Uterus (tissue), 4 donors: ENCODE measurements around the gene ARHGAP9. TPM values are rescaled to one million over a fixed set of nuclear protein-coding genes. Genes with fewer than 3 reads are reported as not detected.
A peak's percentile ranks its signal among the peaks of the same experiment; 100 is the strongest.
"Not testable (repeated sequence)": the region's sequence is repeated elsewhere in the genome, so short reads cannot be mapped to it uniquely, and the experiment has no call there.

Experiments used
- DNase-seq, 2 donors: peaks; one replicate each; pipeline ENCODE4 v3.0.0-alpha.2; 2019 to 2020
- H3K27ac ChIP-seq, 2 donors: fragments of 200-600 bp; sonication (generic); 1 replicate in 1 of 2; 2 replicates in 1 of 2; pipeline ENCODE4 v1.5.1; 2016 to 2018
- H3K27me3 ChIP-seq, 2 donors: fragments of 200-600 bp; sonication (generic); one replicate each; pipeline ENCODE4 v1.5.1; 2018 to 2019; ENCODE audit warnings: control low read depth in 1 of 2
- H3K36me3 ChIP-seq, 2 donors: fragments of 200-600 bp; sonication (generic); one replicate each; pipeline ENCODE4 v1.5.1; 2019; ENCODE audit warnings: control low read depth in 1 of 2
- H3K4me1 ChIP-seq, 2 donors: fragments of 200-600 bp; sonication (generic); one replicate each; pipeline ENCODE4 v1.5.1; 2018 to 2019; ENCODE audit warnings: control low read depth in 1 of 2
- H3K4me3 ChIP-seq, 2 donors: fragments of 200-600 bp; sonication (generic); 1 replicate in 1 of 2; 2 replicates in 1 of 2; pipeline ENCODE4 v1.5.1; 2018 to 2019; ENCODE audit warnings: mild to moderate bottlenecking in 1 of 2
- H3K9me3 ChIP-seq, 2 donors: fragments of 200-600 bp; sonication (generic); one replicate each; pipeline ENCODE4 v1.5.1; 2019; ENCODE audit warnings: control low read depth in 1 of 2
- CTCF ChIP-seq, 4 experiments: fragments of 200-600 bp in 2 of 4; fragments of 450-650 bp in 2 of 4; sonication (generic) in 2 of 4; IDR thresholded peaks; one replicate each; pipeline ENCODE4 v1.5.1; 2016 to 2019; ENCODE audit warnings: antibody characterized with exemption in 4 of 4, mild to moderate bottlenecking in 2 of 4, moderate library complexity in 1 of 4
- POLR2A ChIP-seq, 2 donors: fragments of 450-650 bp; IDR thresholded peaks; one replicate each; pipeline ENCODE4 v1.6.1; 2016; ENCODE audit warnings: antibody characterized with exemption in 2 of 2, mild to moderate bottlenecking in 1 of 2, moderate library complexity in 1 of 2
- intact Hi-C: fragments of 100-400 bp; cut with DNase I; formaldehyde crosslinking; loops from one replicate; pipeline ENCODE4 v1.15.1; 2023; ENCODE audit warnings: low total_unique reads
- microRNA counts, 2 donors: library from miRNA; unstranded; fragments of <30 nt; microRNA quantifications; one replicate each; lab custom pipeline; 2016 to 2017
- microRNA-seq: library from miRNA; unstranded; fragments of <30 nt; microRNA quantifications from one replicate; pipeline ENCODE4, GENCODE V29; 2016; ENCODE audit warnings: borderline microRNAs expressed, borderline replicate concordance
- small RNA-seq: library from RNA; depleted of rRNA; stranded (forward); fragments of <200 nt; gene quantifications from one replicate; pipeline ENCODE3, GENCODE V24; 2016
- total RNA-seq, 4 donors: library from RNA; depleted of rRNA in 3 of 4; stranded (reverse); fragments of >200 nt in 3 of 4; gene quantifications; one replicate each; pipeline versions ENCODE4 v1.1.0 to v1.2.4, GENCODE V29; 2014 to 2023
- donor health status: DM: yes; HTN: yes; CAD: no.

Gene ARHGAP9
- total RNA-seq, 4 donors from 2014 or later = 1.5 to 8.1 (median 3.3) TPM

- intact Hi-C loops = no loop called here
Observed at GRCh38 chr12:57430931-57431566, 48.6 kb downstream of the ARHGAP9 start, which contains the start of gene R3HDM2. Gene R3HDM2 (minus strand): TSS chr12:57431043. CDS start chr12:57310428, 120,615 bp downstream.

GRCh38 chr12:57430112-57430930 is 49.3 kb downstream of the ARHGAP9 start:
- peak overlapping the region; percentile 64 to 74 for H3K4me3 ChIP-seq
- H3K4me1 ChIP-seq = peaks cover 0 to 9% of the 10 kb centered on the region in 2 donors
- H3K9me3 ChIP-seq = no peaks in the 10 kb centered on the region
- DNase-seq = peak in 1 of 2 donors; percentile 32
- TF ChIP-seq POLR2A (IDR thresholded peaks at IDR 0.05) (no peak), CTCF (IDR thresholded peaks at IDR 0.05) (peak in 1 of 4 experiments; percentile 17)
- intact Hi-C loops = no loop called here
- no peaks in the 10 kb centered on the region for H3K36me3 ChIP-seq
- H3K27ac ChIP-seq = peak overlapping the region; percentile 94 to 96
- no peaks in the 10 kb centered on the region for H3K27me3 ChIP-seq

More at GRCh38 chr12:57430931-57431566, 48.6 kb downstream of the ARHGAP9 start, which contains the start of gene R3HDM2:
- TF ChIP-seq POLR2A (IDR thresholded peaks at IDR 0.05) (peak; percentile 91 to 94), CTCF (IDR thresholded peaks at IDR 0.05) (peak in 1 of 4 experiments; percentile 34)
- peak within 1 kb of the TSS; percentile 64 to 74 for H3K4me3 ChIP-seq
- no peaks in the 10 kb centered on the region for H3K36me3 ChIP-seq
- no peaks in the 10 kb centered on the region for H3K27me3 ChIP-seq
- peak within 1 kb of the TSS; percentile 94 to 96 for H3K27ac ChIP-seq
- H3K4me1 ChIP-seq = peaks cover 0 to 9% of the 10 kb centered on the region in 2 donors
- peak; percentile 96 for DNase-seq
- no peaks in the 10 kb centered on the region for H3K9me3 ChIP-seq

- no peaks in the 10 kb centered on the region for H3K36me3 ChIP-seq
- H3K4me3 ChIP-seq = peak overlapping the region; percentile 64 to 74
- H3K27ac ChIP-seq = peak overlapping the region; percentile 94 to 96
- no peaks in the 10 kb centered on the region for H3K27me3 ChIP-seq
- no peak for DNase-seq
- peaks cover 0 to 9% of the 10 kb centered on the region in 2 donors for H3K4me1 ChIP-seq
- H3K9me3 ChIP-seq = no peaks in the 10 kb centered on the region
- intact Hi-C loops = no loop called here
- no peak for TF ChIP-seq CTCF (IDR thresholded peaks at IDR 0.05)
- no peak for TF ChIP-seq POLR2A (IDR thresholded peaks at IDR 0.05)
Observed at GRCh38 chr12:57429473-57430111, 50.1 kb downstream of the ARHGAP9 start.

GRCh38 chr12:57428965-57429364 is 50.7 kb downstream of the ARHGAP9 start:
- Histone ChIP-seq H3K27ac (peak overlapping the region in 1 of 2 donors; percentile 94), H3K9me3 (no peaks in the 10 kb centered on the region), H3K4me1 (peaks cover 0 to 9% of the 10 kb centered on the region in 2 donors), H3K4me3 (no peak overlapping the region), H3K36me3 (no peaks in the 10 kb centered on the region), H3K27me3 (no peaks in the 10 kb centered on the region)
- no peak for TF ChIP-seq POLR2A (IDR thresholded peaks at IDR 0.05)
- TF ChIP-seq CTCF (IDR thresholded peaks at IDR 0.05) = no peak
- intact Hi-C loops = no loop called here
- DNase-seq = peak in 1 of 2 donors; percentile 4

GRCh38 chr12:57426948-57427347 is 52.7 kb downstream of the ARHGAP9 start:
- H3K36me3 ChIP-seq, intact Hi-C loops, H3K9me3 ChIP-seq, H3K27ac ChIP-seq, H3K27me3 ChIP-seq, H3K4me3 ChIP-seq, H3K4me1 ChIP-seq: not testable (repeated sequence)
- peak in 1 of 2 donors; percentile 4 for DNase-seq

MicroRNAs within 50 kb of the gene (microRNA counts, 767-probe panel; counts per million panel counts)
- 0 counts per million in 2 donors for microRNA hsa-miR-616-3p (lab: Ali Mortazavi, UCI)

Small RNA genes lying within 50 kb of the gene (microRNA-seq; reads per million reads assigned to microRNA genes)
- gene MIR616 (not detected), gene MIR6758 (not detected)

Small RNA genes lying within 50 kb of the gene (small RNA-seq; reads per million reads assigned to genes)
- not detected for gene MIR616

Other genes with a start within 250 kb of the ARHGAP9 start
- 1 to 10 TPM in 2 of 4 donors, not detected in 2; 1.0 to 2.8 TPM for gene STAC3, start 228.7 kb downstream of the ARHGAP9 start, total RNA-seq
- gene R3HDM2, start 48.8 kb downstream of the ARHGAP9 start, total RNA-seq = 10 to 100 TPM in 3 of 4 donors, 1 to 10 TPM in 1; 9.4 to 89.0 (median 34.2) TPM
- gene INHBC, start 45.1 kb downstream of the ARHGAP9 start, total RNA-seq = not detected
- gene INHBE, start 24.6 kb downstream of the ARHGAP9 start, total RNA-seq = not detected
- 1 to 10 TPM in 2 of 4 donors, not detected in 2; 6.1 to 6.6 TPM for gene GLI1, start 20.1 kb downstream of the ARHGAP9 start, total RNA-seq
- 100 to 1,000 TPM in 1 of 4 donors, 10 to 100 TPM in 3; 29.1 to 160 (median 76.8) TPM for gene MARS1, start 8.2 kb upstream of the ARHGAP9 start, total RNA-seq
- gene DDIT3, start 40.6 kb upstream of the ARHGAP9 start, total RNA-seq = 10 to 100 TPM in 2 of 4 donors, 1 to 10 TPM in 2; 2.3 to 28.2 (median 9.8) TPM
- gene MBD6, start 43.0 kb upstream of the ARHGAP9 start, total RNA-seq = 100 to 1,000 TPM in 1 of 4 donors, 10 to 100 TPM in 3; 14.9 to 138 (median 17.1) TPM
- gene DCTN2, start 67.3 kb upstream of the ARHGAP9 start, total RNA-seq = 100 to 1,000 TPM; 117 to 175 (median 126) TPM
- 1 to 10 TPM in 3 of 4 donors, under 1 TPM in 1; 0.59 to 5.1 (median 1.9) TPM for gene KIF5A, start 70.2 kb upstream of the ARHGAP9 start, total RNA-seq
- 10 to 100 TPM in 3 of 4 donors, 1 to 10 TPM in 1; 2.6 to 29.3 (median 18.8) TPM for gene PIP4K2C, start 111.3 kb upstream of the ARHGAP9 start, total RNA-seq
- 10 to 100 TPM; 17.6 to 82.5 (median 40.9) TPM for gene DTX3, start 125.0 kb upstream of the ARHGAP9 start, total RNA-seq
- gene ARHGEF25, start 131.6 kb upstream of the ARHGAP9 start, total RNA-seq = 100 to 1,000 TPM in 1 of 4 donors, 10 to 100 TPM in 3; 52.9 to 205 (median 85.6) TPM
- 10 to 100 TPM in 1 of 4 donors, 1 to 10 TPM in 3; 2.9 to 14.1 (median 3.9) TPM for gene B4GALNT1, start 153.3 kb upstream of the ARHGAP9 start, total RNA-seq
- gene OS9, start 214.3 kb upstream of the ARHGAP9 start, total RNA-seq = 100 to 1,000 TPM; 189 to 339 (median 252) TPM